HCEC 1CT (cell line): ENCODE measurements around the gene NEK10.
A peak's percentile ranks its signal among the peaks of the same experiment; 100 is the strongest.

Experiments
- DNase-seq: peaks from one replicate; pipeline ENCODE4 v3.0.0-alpha.2; 2017

Gene NEK10

GRCh38 chr3:27165321-27165721 is 203.9 kb downstream of the NEK10 start:
- peak; percentile 73 for DNase-seq

DNA sequence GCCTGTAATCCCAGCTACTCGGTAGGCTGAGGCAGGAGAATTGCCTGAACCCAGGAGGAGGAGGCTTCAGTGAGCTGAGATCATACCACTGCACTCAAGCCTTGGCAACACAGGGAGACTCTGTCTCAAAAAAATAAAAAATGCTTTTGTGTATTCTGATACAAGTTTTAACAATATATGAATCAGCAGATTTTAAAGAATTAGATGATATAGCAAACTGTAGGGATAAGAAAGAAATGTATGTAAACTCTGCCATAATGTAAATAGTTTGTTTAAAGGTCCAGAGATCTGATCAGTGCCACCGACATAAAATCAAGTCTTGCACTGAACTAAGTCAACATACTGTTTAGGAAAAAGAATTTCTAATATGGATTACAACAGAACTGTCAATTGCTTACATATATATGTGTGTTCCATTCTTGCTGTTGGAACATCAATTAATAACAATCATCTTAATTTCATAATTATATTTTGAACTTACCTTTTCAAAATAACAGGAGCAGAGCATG is 208.3 kb downstream of the NEK10 start:
- DNase-seq: no peak

- no peak for DNase-seq
Observed at GRCh38 chr3:27160146-27160545, 209.0 kb downstream of the NEK10 start.

- no peak for DNase-seq
Observed at GRCh38 chr3:27147215-27147614, 222.0 kb downstream of the NEK10 start.

DNA sequence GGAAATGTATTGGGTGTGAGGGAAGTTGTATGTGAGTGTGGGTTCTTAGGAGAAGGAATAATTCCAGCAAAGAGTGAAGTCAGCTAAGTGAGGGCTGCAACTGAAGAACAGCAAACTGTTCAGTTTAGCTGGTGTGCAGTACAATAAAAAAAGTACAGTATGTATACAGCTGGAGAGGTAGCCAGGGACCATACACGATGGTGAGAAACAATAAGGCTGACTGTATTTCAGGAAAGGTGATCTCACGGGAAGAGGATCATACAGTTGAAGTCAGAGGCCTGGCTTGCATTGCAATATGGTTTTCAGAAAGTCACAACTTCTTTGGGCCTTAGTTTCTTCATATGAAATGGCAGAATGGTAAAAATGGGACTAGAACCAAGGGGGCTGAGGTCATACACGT is 222.4 kb downstream of the NEK10 start:
- no peak for DNase-seq

DNA sequence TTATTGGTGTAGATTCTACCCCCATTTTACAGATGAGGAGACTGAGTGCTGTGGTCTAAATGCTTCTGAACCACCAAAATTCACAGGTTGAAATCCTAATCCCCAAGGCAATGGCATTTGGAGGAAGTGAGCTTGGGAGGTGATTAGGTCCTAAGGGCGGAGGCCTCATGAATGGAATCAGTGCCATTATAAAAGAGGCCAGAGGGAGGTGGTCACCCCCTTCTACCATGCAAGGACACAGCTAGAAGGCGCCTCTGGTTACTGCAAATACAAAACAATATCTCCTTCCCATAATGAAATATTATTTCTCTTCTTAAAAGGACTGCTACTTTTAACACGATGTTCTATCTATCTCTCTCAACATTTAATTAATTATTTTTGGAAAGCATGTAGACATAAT is 223.5 kb downstream of the NEK10 start:
- no peak for DNase-seq

DNA sequence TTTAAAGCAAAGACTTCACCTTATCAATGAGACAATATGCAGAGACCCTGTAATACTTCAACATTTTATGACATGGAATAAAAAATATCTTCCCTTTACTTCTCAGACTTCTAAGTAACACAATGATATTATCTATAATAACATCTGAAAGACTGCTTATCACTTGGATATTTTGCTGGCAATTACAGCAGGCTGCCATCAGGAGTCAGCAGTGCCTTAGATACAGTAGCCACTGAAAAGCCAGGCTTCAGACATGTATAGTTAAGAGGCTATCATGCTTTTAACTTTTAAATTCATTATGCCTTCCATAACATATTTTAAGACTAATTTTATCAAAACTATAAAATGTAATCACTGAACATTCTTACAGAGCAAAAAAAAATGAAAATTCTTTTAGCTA is 227.5 kb downstream of the NEK10 start:
- peak; percentile 7 for DNase-seq

DNA sequence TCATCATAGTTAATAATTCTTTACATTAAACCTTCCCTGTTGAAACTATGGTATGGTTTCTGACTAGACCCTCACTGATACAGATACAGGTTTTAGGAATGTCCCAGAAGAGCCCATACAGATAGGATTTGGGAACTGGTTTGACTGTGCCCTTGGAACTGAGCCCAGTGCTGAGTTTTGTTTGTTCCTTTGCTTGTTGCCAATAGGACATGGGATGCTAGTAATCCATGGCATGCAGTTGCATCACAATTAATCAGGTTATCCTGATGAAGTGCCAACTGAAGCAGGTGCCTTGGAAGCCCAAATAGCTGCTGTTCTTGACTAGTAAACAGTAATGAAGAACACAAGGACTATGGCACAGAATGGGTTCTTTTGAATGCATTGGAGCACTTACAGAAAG is 230.6 kb downstream of the NEK10 start:
- no peak for DNase-seq

GRCh38 chr3:27138005-27138404 is 231.2 kb downstream of the NEK10 start:
- DNase-seq: no peak

DNA sequence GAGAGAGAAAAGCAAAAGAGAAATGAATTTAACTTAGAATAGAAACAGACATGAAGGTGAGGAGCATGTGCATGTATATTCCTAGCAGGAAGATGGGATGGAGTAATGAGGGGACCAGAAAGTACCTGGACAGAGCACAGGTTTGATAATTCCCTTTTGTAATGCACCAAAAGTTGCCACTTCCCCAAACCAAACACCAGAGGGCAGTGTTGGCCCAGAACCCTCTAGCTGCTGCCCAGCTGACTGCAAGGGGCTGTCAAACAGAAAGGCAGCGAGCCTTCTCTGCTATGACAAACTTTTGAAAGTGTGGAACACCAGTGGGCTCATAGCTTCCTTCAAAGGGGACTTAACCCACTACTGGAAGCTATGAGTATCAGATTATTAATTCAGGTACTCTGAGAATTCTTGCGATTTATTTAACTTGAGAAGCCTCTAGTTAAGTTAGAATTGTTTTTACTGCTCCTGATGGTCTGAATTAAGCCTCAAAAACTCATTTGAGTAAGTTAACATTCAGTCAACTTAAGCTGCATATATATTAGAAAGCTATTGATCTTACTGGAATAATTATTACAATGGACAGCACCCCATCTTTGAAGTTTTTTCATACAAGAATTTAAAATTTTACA is 234.9 kb downstream of the NEK10 start:
- DNase-seq: peak; percentile 47

DNA sequence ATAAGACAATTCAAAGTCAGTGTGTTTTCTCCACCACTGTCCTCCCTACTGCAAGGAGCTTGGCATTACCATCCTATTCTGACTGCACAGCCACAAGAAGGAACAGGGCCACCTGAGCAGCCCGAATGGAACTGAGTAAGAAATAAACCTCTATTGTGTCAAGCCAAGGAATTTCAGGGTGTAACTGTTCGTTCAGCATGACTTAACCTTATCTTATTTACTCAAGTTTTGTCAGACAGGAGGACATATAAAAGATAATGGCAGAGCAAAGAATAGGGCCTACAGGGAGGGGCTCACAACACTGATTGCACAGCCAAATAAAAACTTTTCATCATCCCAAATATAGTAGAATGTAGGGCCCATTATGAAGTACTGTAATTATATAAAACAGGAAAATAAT is 236.1 kb downstream of the NEK10 start:
- no peak for DNase-seq

GRCh38 chr3:27130796-27131195 is 238.4 kb downstream of the NEK10 start:
- DNase-seq: no peak

- DNase-seq: no peak
Observed at GRCh38 chr3:27127879-27128278, 241.3 kb downstream of the NEK10 start.

DNA sequence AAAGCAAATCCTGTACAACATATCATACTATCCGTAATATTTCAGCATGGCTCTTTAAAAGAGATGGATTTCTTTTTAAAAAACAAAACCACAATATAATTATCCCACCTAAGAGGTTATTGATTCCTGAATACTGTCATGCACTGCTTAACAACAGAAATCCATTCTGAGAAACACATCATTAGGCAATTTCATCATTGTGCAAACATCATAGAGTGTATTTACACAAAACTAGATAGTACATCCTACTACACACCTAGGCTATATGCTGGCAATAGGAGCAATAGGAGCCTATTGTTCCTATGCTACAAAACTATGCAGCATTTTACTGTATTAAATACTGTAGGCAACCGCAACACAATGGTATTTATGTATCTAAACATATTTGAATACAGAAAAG is 242.0 kb downstream of the NEK10 start:
- DNase-seq: no peak

- DNase-seq: no peak
Observed at GRCh38 chr3:27125821-27126501, 243.2 kb downstream of the NEK10 start.

- DNase-seq: no peak
Observed at GRCh38 chr3:27119639-27120038, 249.5 kb downstream of the NEK10 start.

- DNase-seq: no peak
Observed at GRCh38 chr3:27115352-27115751, 253.8 kb downstream of the NEK10 start.

- peak; percentile 55 for DNase-seq
Observed at GRCh38 chr3:27114684-27115083, 254.5 kb downstream of the NEK10 start.

- DNase-seq: no peak
Observed at GRCh38 chr3:27114129-27114528, 255.1 kb downstream of the NEK10 start.

DNA sequence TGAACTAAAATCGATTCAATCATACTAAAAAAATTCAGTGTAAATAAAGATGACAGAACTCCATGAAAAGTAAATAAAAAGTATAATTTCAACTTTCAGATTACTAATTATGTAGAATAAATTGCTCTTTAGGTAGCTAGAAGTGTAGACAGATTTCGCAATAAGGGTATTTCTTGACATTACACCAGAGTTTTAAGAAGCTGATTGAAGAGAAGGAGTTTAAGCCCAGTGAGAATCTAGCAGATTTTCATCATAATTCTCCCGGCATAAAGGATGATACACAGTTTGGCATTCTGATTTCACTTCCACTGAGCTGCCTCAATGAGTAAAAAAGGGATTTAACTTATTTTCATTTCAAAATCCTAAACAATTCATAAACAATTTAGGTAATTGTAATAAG is 259.2 kb downstream of the NEK10 start:
- no peak for DNase-seq

DNA sequence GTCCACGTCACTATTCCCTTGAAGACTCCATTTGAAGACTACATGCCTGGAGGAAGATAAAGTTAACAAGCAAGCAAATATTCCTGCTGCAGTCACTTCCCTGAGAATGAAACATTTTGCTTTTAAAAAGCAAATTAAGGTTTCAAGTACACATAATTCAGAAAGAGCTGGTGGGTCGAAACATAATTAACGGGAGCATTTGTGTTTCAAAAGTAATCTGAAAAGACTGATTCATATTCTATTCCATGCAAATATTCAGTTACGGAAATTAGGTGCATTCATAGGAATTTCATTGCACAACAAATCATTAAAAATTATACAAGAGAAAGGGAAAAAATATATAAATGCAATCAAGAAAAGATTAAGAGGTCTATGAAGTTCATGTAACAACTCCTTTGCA is 260.9 kb downstream of the NEK10 start:
- DNase-seq: no peak

GRCh38 chr3:27105904-27106303 is 263.3 kb downstream of the NEK10 start:
- DNase-seq: no peak

DNA sequence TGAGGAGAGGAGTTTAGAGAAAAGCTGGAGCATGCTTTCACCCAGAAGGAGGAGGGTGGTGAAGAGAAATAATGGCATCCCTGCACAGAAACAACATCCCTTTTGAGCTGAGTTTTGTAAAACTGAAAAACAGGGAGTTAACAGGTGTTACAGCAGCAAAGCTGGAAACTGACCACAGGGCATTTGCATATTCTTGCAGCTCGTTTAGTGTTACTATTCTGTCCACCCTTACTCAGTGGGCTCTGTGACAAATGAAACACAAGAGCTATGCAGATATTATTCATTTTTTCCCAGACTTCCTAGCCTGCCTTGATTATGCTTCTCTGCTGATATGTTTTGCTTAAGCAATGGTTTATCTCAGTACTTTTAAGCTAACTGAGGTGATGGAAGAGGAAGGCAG is 272.0 kb downstream of the NEK10 start:
- no peak for DNase-seq

DNA sequence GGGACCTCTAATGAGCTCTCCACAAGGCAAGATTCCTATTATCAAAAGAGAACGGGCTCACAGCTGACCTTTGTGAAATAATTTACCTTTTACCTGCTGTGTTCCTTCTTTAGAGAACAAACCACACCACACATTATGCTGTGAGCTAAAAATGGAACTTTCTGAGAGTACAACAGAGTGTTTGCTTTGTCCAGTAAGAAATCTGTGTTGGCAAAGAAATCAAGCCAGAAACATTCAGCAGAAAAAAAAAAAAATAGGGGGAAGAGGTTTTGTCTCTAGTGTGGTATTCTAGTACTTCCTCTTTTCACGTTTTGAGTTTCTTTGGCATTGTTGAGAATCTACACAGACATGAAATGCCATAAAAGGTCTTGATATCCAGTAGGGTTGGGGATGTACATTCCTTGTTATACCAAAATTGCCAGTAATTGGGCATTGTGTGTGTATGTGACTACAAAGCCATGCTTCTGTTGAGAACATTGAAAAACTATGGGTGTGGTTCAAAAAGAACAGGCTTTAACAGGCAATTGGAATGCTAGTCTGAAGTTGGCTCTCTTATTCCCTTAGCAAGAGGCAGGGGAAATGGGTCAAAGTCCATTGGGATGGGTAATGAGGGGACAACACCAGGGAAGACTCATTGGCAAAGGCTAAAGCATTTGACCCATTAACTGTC is 273.5 kb downstream of the NEK10 start:
- no peak for DNase-seq
